Spleen (tissue), 11 donors: Measurements from ENCODE around the gene HOXC5. TPM values are rescaled to one million over a fixed set of nuclear protein-coding genes. Genes with fewer than 3 reads are reported as not detected.

Source experiments
- DNase-seq: peaks from one replicate; pipeline ENCODE4 v3.0.0-alpha.2; 2020
- H3K27ac ChIP-seq, 8 donors: fragments of 200-600 bp; sonication (generic) in 7 of 8; 1 replicate in 4 of 8; 2 replicates in 4 of 8; pipeline versions ENCODE4 v1.5.0 to v1.8.0; 2016 to 2021; ENCODE audit warnings: inconsistent platforms in 4 of 8, mild to moderate bottlenecking in 4 of 8, moderate library complexity in 1 of 8
- H3K27me3 ChIP-seq, 7 donors: fragments of 200-600 bp; sonication (generic) in 6 of 7; replicated peaks in 1 of 7; 1 replicate in 4 of 7; 2 replicates in 3 of 7; pipeline versions ENCODE4 v1.5.0 to v1.8.0; 2016 to 2021; ENCODE audit warnings: inconsistent platforms in 3 of 7, mild to moderate bottlenecking in 1 of 7
- H3K36me3 ChIP-seq, 6 donors: fragments of 200-600 bp; sonication (generic) in 5 of 6; 1 replicate in 4 of 6; 2 replicates in 2 of 6; pipeline versions ENCODE4 v1.5.0 to v1.8.0; 2016 to 2021; ENCODE audit warnings: inconsistent platforms in 2 of 6
- H3K4me1 ChIP-seq, 6 donors: fragments of 200-600 bp; sonication (generic) in 5 of 6; 1 replicate in 3 of 6; 2 replicates in 3 of 6; pipeline versions ENCODE4 v1.5.0 to v1.8.0; 2016 to 2021; ENCODE audit warnings: inconsistent platforms in 3 of 6
- H3K4me3 ChIP-seq, 8 donors: fragments of 200-600 bp; sonication (generic) in 7 of 8; 1 replicate in 4 of 8; 2 replicates in 4 of 8; pipeline versions ENCODE4 v1.5.0 to v1.8.0; 2016 to 2021; ENCODE audit warnings: inconsistent platforms in 4 of 8, mild to moderate bottlenecking in 4 of 8, moderate library complexity in 2 of 8
- H3K9me3 ChIP-seq, 8 donors: fragments of 200-600 bp; sonication (generic) in 7 of 8; 1 replicate in 4 of 8; 2 replicates in 4 of 8; pipeline versions ENCODE4 v1.5.0 to v1.8.0; 2016 to 2021; ENCODE audit warnings: inconsistent platforms in 4 of 8
- POLR2A ChIP-seq, 3 donors: fragments of 450-650 bp; IDR thresholded peaks; one replicate each; pipeline ENCODE4 v1.5.1; 2017; ENCODE audit warnings: antibody characterized with exemption in 3 of 3, mild to moderate bottlenecking in 1 of 3
- POLR2AphosphoS5 ChIP-seq, 3 donors: sonication (generic); formaldehyde crosslinking; IDR thresholded peaks; one replicate each; pipeline ENCODE4 v1.5.1; 2017; ENCODE audit warnings: antibody characterized with exemption in 3 of 3
- WGBS, 5 donors: extraction: QIAGEN DNeasy Blood & Tissue Kit in 3 of 5; methylation state at CpG; one replicate each; pipeline versions ENCODE4 v1.1.5 to v1.1.7; 2013 to 2018; 5-methylcytosine and 5-hydroxymethylcytosine counted together
- intact Hi-C: fragments of 100-400 bp; cut with DNase I; formaldehyde crosslinking; loops from one replicate; pipeline ENCODE4 v1.15.0; 2023; ENCODE audit warnings: low total_unique reads
- polyA plus RNA-seq, 3 donors: library from polyadenylated mRNA; stranded (reverse); fragments of 200-250 nt; gene quantifications; one replicate each; pipeline ENCODE4 v1.2.1, GENCODE V29; 2013
- total RNA-seq, 7 donors: library from RNA; depleted of rRNA in 3 of 7; stranded (reverse); fragments of >200 nt in 3 of 7; fragmentation: NEBNext Ultra II Directional in 4 of 7; extraction: Animal tissue kit (Norgen Biotek cat#: 25700) in 4 of 7; gene quantifications; one replicate each; pipeline versions ENCODE4 v1.1.0 to v1.2.1, GENCODE V29; 2016 to 2021
- TF ChIP-seq, protein P1 (sequence below), 11 experiments: fragments of 200-600 bp in 7 of 11; fragments of 450-650 bp in 4 of 11; sonication (generic) in 4 of 11; IDR thresholded peaks in 8 of 11; conservative IDR thresholded peaks in 3 of 11; 1 replicate in 7 of 11; 2 replicates in 4 of 11; pipeline versions ENCODE4 v1.4.0 to v1.8.0; 2016 to 2021; ENCODE audit warnings: antibody characterized with exemption in 11 of 11, inconsistent platforms in 4 of 11, mild to moderate bottlenecking in 1 of 11
- donor health status: healthy with polysubstance abuse.
- donor health status: DM: no; HTN: no; CAD: no; lungs with moderate emphysema.
- donor health status: DM: no; HTN: no; CAD: no.
- donor health status: Bipolar disorder and iron deficiency.
- donor health status: healthy.
- donor health status: DM: no; HTN: no; CAD: no.
- donor health status: DM: yes; HTN: yes; CAD: no.

Gene HOXC5
- total and polyA plus RNA-seq, 10 donors, result 0.06 TPM; not detected in 9

DNA sequence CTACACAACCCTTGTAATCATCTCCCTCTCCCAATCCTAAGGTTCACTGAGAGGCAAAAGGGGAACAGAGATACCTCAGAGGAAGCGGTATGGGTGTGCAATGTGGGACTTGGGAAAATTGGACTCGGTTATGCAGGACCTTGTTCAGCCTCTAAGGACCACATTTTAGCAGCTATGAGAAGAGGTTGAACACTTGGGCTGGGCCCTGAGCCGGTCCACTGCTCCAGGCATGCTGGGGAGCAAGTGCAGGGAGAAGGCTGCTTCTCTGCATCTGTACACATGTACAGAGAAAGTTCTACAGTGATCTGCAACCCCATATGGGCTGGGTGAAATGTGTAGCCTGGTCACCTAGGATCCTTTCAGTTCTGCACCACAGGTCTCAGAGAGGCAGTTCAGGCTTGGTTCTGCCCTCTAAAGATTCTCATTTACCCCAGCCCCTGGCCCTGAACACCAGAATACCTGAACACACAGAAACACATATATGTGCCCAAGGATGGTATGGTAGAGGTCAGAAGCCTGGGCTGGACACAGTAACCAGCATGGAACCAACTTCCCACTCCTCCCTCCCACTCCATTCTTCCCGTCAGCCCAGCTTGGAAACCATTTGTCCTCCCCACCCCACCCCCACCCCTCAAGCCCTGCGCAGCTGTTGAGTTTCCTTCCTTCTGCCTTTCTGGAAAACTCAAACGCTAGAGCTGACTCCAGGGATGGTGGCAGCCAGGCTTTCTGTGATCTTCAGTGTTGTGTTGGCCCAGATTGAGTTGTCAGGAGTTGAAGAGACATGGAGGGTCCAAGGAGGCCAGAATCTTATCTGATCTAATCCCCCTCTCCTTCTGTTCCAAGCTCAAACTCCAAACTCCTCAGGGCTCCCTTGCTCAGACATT, 10.4 kb downstream of the HOXC5 start:
- Histone ChIP-seq H3K4me3 (no peak overlapping the region), H3K36me3 (no peaks in the 10 kb centered on the region), H3K27me3 (peaks cover 0 to 100% (median 62%) of the 10 kb centered on the region in 7 donors), H3K27ac (no peak overlapping the region), H3K4me1 (peaks cover 3 to 17% (median 10%) of the 10 kb centered on the region in 6 donors), H3K9me3 (no peaks in the 10 kb centered on the region)
- no peak for DNase-seq
- WGBS, 5 donors, result 28 to 50% (median 36%) methylated on average over 6 of the region's 6 CpGs
- TF ChIP-seq POLR2A (IDR thresholded peaks at IDR 0.05) (no peak), POLR2AphosphoS5 (IDR thresholded peaks at IDR 0.05) (no peak)
- TF ChIP-seq, protein P1, sequence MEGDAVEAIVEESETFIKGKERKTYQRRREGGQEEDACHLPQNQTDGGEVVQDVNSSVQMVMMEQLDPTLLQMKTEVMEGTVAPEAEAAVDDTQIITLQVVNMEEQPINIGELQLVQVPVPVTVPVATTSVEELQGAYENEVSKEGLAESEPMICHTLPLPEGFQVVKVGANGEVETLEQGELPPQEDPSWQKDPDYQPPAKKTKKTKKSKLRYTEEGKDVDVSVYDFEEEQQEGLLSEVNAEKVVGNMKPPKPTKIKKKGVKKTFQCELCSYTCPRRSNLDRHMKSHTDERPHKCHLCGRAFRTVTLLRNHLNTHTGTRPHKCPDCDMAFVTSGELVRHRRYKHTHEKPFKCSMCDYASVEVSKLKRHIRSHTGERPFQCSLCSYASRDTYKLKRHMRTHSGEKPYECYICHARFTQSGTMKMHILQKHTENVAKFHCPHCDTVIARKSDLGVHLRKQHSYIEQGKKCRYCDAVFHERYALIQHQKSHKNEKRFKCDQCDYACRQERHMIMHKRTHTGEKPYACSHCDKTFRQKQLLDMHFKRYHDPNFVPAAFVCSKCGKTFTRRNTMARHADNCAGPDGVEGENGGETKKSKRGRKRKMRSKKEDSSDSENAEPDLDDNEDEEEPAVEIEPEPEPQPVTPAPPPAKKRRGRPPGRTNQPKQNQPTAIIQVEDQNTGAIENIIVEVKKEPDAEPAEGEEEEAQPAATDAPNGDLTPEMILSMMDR (IDR thresholded peaks at IDR 0.05 in 8 of 11, conservative IDR thresholded peaks at IDR 0.05 in 3 of 11), result no peak
- intact Hi-C loops, result no loop called here

DNA sequence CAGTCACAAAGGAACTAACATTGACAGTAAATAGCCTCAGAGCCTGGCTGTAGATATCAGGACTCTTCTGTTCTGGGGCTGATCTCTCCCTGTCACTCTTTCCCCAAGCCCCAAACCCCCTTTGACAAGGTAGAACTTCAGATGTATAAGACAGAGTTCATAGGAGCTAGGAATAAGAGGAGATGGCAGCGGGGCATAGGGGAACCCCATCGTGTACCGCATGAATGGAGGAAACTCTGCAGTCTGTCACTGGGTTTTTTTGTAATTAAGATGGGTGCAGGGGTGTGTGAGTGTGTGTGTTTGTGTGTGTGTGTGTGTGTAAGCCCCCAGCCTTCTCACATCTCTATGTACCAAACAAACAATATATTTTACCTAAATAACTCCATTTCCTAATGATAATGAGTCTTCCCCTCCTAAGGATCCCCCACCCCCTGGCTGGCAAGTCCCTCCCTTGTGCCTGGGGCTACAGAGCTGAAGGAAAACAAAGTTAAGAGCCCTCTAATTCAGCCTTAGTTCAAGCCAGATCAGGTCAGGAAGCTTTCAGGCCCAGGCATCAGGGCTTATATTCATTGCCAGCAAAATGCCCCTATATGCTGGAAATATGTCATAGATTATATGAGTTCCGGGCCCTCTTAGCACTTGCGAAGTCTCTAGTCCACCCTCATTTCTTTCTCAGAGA, 11.7 kb downstream of the HOXC5 start:
- Histone ChIP-seq H3K4me1 (peaks cover 3 to 17% (median 10%) of the 10 kb centered on the region in 6 donors), H3K27me3 (peaks cover 0 to 100% (median 58%) of the 10 kb centered on the region in 7 donors), H3K9me3 (no peaks in the 10 kb centered on the region), H3K36me3 (no peaks in the 10 kb centered on the region), H3K27ac (no peak overlapping the region), H3K4me3 (no peak overlapping the region)
- intact Hi-C loops, result no loop called here
- DNase-seq, result no peak
- no peak for TF ChIP-seq POLR2A (IDR thresholded peaks at IDR 0.05)
- TF ChIP-seq, protein P1 (IDR thresholded peaks at IDR 0.05 in 8 of 11, conservative IDR thresholded peaks at IDR 0.05 in 3 of 11), result no peak
- 43 to 59% (median 57%) methylated on average over 5 of the region's 5 CpGs for WGBS, 5 donors

DNA sequence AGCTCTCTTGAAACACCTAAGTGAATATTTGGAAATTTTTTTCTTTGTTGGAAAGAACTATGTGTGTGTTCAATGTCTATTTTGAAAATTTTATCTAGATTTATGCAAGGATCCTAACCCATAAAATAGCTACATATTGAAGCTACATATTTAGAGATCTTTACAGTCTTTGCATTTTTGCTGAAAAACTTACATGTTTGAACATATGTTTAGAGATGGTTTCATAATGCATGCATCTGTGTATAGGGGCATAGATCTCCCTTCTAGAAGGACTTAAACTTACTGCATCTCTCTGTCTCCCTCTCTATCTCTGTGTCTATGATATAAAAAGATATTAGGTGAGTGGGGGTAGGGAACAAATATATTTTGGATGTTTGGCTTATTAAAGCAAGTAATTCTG, 12.6 kb downstream of the HOXC5 start:
- no peak overlapping the region for H3K27ac ChIP-seq

More for the DNA sequence above, 12.6 kb downstream of the HOXC5 start:
- DNase-seq, result no peak
- no peaks in the 10 kb centered on the region for H3K36me3 ChIP-seq
- H3K27me3 ChIP-seq, result peaks cover 0 to 100% (median 63%) of the 10 kb centered on the region in 7 donors
- intact Hi-C loops, result no loop called here
- TF ChIP-seq POLR2A (IDR thresholded peaks at IDR 0.05), result no peak
- TF ChIP-seq, protein P1 (IDR thresholded peaks at IDR 0.05 in 8 of 11, conservative IDR thresholded peaks at IDR 0.05 in 3 of 11), result no peak
- TF ChIP-seq POLR2AphosphoS5 (IDR thresholded peaks at IDR 0.05), result no peak
- peaks cover 3 to 23% (median 10%) of the 10 kb centered on the region in 6 donors for H3K4me1 ChIP-seq
- no peak overlapping the region for H3K4me3 ChIP-seq
- no peaks in the 10 kb centered on the region for H3K9me3 ChIP-seq
